Choroid plexus epithelial cell (primary cell): ENCODE measurements around the gene LYPD6B.

Experiments used
- DNase-seq: peaks from one replicate; pipeline ENCODE4 v3.0.0-alpha.2; 2010; ENCODE audit warnings: low read depth
- H3K4me3 ChIP-seq: 2 replicates; pipeline ENCODE4 v1.5.1; 2011; ENCODE audit warnings: low read depth, mild to moderate bottlenecking, control low read depth, low read length, moderate library complexity
- CTCF ChIP-seq: conservative IDR thresholded peaks from 2 replicates; pipeline ENCODE4 v1.5.1; 2011; ENCODE audit warnings: low read depth, mild to moderate bottlenecking, control low read depth, inconsistent platforms, low read length, moderate library complexity

Gene LYPD6B

GRCh38 chr2:149189769-149190168, 151.3 kb downstream of the LYPD6B start:
- TF ChIP-seq CTCF, result no peak
- DNase-seq, result no peak
- H3K4me3 ChIP-seq, result no peak overlapping the region

- no peak for DNase-seq
- TF ChIP-seq CTCF, result no peak
Observed at GRCh38 chr2:149191915-149192314, 153.4 kb downstream of the LYPD6B start.

DNA sequence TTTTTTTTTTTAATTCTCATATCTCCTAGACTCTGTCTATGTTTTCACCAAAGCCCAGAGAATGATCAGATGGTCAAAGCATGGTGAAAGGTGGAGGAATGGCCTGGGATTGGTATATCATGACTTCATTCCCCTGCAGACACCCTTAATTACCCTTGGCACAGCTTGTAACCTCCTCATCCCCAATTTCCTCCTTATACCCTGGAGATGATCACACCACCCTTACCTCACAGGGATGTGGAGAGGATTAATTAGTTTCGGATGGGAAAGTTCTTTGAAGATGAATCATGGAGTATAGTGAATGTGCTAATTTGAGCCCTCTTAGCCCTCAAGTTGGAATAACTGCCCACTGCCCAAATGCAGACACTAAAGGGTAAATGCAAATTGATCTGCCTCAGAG, 153.9 kb downstream of the LYPD6B start:
- DNase-seq, result no peak
- no peak for TF ChIP-seq CTCF
- no peak overlapping the region for H3K4me3 ChIP-seq

More at GRCh38 chr2:149191915-149192314, 153.4 kb downstream of the LYPD6B start:
- H3K4me3 ChIP-seq, result no peak overlapping the region

DNA sequence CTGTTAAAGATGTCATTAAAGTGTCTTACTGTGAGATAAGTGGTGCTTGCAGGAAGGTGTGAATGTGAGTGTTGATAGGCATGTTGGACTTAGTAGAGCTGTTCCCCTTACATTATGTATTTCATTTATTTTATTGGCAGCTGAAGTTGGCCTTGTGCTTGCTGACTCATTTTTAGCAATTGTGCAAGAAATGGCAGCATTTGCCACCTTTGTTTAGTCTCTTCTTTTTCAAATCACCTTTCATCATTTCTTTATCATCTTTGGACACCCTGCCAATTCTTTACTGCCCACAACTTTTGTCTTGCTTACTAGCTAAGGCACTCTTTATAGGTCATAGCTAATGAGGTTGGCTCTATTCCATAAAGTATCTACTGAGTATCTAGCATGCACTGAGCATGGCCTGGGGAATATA, 161.6 kb downstream of the LYPD6B start:
- TF ChIP-seq CTCF, result no peak
- H3K4me3 ChIP-seq, result no peak overlapping the region
- peak; percentile 1 for DNase-seq

GRCh38 chr2:149204686-149205085, 166.2 kb downstream of the LYPD6B start:
- no peak for DNase-seq
- no peak overlapping the region for H3K4me3 ChIP-seq
- TF ChIP-seq CTCF, result no peak

- no peak for TF ChIP-seq CTCF
- no peak overlapping the region for H3K4me3 ChIP-seq
- DNase-seq, result no peak
Observed at GRCh38 chr2:149205143-149205542, 166.6 kb downstream of the LYPD6B start.

DNA sequence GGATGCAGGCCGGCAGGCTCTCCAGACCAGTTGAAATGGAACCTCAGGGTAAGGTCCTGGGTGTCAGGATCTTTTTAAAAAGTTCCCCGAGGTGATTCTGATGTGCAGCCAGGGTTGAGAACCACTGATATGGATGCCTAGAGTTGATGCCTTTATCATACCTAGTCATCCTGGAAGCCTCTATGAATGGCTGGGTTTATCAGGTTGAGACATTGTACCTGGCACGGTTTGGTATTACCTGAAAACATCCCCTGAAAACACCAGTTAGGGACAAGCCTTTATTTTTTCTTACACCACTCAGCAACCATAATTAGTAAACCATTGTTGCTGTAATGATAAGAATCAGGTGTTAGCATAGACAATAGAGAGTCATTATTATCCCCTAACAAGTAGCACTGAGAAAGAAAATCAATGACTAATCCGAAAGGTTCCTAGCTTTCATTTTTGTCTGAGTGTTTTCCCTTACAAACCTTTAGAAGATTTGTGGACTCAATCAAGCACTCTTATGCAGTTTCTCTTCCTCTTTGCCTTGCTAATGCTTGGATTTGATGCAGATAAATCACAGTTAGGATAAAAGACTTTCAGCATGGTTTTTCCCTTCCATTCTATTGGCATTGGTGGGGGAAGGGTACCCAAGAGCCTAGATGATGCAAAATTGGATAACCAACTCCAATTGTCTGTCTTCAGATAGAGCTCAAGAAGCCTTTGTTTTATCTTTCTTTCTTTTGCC, 175.4 kb downstream of the LYPD6B start:
- no peak for TF ChIP-seq CTCF

More for the DNA sequence above, 175.4 kb downstream of the LYPD6B start:
- no peak for DNase-seq
- no peak overlapping the region for H3K4me3 ChIP-seq
